ENCODE results near the gene LPCAT3.
A peak's percentile ranks its signal among the peaks of the same experiment; 100 is the strongest.

Gene LPCAT3

DNA sequence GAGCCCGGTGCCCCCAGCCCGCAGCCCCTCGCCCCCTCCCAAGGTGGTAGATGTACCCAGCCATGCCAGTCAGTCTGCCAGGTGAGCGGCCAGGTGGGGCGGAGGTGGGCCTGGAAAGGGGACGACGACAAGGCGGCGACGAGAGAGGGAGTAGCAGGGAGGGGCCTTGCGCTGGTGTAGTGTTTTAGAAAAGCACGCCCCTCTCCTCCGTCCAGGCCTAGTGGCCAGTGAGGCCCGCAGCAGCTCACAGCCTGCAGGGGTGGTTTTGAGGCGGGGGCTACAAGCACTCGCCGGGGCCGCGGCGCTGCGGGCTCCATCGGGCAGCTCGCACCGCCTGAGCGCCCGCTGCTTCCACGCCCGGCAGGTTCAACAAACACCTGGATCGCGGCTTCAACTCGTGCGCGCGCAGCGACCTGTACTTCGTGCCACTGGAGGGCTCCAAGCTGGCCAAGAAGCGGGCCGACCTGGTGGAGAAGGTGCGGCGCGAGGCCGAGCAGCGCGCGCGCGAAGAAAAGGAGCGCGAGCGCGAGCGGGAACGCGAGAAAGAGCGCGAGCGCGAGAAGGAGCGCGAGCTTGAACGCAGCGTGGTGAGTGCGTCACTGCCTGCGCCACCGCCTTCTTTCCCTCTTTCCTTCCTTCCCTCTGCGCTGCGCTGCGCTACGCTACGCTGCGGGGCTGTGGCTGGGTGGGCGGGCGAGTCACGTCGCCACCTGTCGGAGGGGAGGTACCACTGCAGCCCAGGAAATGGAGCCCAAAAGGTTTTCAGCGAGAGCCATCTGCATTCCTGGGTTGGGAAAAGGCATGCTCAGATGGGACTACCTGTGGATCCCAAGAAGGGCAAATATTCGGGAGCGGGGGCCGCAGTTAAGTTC lies 80.6 kb downstream of the LPCAT3 start:
- DNase-seq (ENCODE audit: low read depth): peak; percentile 95
- peak overlapping the region; percentile 76 for H3K4me3 ChIP-seq (ENCODE audit: low read depth, low read length)
- TF ChIP-seq, protein P1, sequence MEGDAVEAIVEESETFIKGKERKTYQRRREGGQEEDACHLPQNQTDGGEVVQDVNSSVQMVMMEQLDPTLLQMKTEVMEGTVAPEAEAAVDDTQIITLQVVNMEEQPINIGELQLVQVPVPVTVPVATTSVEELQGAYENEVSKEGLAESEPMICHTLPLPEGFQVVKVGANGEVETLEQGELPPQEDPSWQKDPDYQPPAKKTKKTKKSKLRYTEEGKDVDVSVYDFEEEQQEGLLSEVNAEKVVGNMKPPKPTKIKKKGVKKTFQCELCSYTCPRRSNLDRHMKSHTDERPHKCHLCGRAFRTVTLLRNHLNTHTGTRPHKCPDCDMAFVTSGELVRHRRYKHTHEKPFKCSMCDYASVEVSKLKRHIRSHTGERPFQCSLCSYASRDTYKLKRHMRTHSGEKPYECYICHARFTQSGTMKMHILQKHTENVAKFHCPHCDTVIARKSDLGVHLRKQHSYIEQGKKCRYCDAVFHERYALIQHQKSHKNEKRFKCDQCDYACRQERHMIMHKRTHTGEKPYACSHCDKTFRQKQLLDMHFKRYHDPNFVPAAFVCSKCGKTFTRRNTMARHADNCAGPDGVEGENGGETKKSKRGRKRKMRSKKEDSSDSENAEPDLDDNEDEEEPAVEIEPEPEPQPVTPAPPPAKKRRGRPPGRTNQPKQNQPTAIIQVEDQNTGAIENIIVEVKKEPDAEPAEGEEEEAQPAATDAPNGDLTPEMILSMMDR (IDR thresholded peaks at IDR 0.05; ENCODE audit: low read depth, low read length): peak; percentile 76
- TF ChIP-seq POLR2A (IDR thresholded peaks at IDR 0.05; ENCODE audit: extremely low read depth, insufficient read length) (peak; percentile 92), MYC (IDR thresholded peaks at IDR 0.05; ENCODE audit: low read depth, low read length) (peak; percentile 87)
- TF ChIP-seq, protein P2, sequence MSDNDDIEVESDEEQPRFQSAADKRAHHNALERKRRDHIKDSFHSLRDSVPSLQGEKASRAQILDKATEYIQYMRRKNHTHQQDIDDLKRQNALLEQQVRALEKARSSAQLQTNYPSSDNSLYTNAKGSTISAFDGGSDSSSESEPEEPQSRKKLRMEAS (IDR thresholded peaks at IDR 0.05; ENCODE audit: low read depth, low read length): peak; percentile 90

DNA sequence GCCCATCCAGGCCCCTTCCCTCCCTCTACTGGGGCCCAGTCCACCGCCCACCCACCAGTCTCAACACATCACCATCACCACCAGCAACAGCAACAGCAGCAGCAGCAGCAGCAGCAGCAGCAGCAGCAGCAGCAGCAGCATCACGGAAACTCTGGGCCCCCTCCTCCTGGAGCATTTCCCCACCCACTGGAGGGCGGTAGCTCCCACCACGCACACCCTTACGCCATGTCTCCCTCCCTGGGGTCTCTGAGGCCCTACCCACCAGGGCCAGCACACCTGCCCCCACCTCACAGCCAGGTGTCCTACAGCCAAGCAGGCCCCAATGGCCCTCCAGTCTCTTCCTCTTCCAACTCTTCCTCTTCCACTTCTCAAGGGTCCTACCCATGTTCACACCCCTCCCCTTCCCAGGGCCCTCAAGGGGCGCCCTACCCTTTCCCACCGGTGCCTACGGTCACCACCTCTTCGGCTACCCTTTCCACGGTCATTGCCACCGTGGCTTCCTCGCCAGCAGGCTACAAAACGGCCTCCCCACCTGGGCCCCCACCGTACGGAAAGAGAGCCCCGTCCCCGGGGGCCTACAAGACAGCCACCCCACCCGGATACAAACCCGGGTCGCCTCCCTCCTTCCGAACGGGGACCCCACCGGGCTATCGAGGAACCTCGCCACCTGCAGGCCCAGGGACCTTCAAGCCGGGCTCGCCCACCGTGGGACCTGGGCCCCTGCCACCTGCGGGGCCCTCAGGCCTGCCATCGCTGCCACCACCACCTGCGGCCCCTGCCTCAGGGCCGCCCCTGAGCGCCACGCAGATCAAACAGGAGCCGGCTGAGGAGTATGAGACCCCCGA lies 81.4 kb downstream of the LPCAT3 start:
- TF ChIP-seq, protein P1 (IDR thresholded peaks at IDR 0.05; ENCODE audit: low read depth, low read length): peak; percentile 3
- TF ChIP-seq POLR2A (IDR thresholded peaks at IDR 0.05; ENCODE audit: extremely low read depth, insufficient read length): peak; percentile 16
- TF ChIP-seq MYC (IDR thresholded peaks at IDR 0.05; ENCODE audit: low read depth, low read length): no peak
- TF ChIP-seq, protein P2 (IDR thresholded peaks at IDR 0.05; ENCODE audit: low read depth, low read length): peak; percentile 6; the same call in 1 of the 2 replicates
- H3K4me3 ChIP-seq (ENCODE audit: low read depth, low read length): peak overlapping the region; percentile 76
- DNase-seq (ENCODE audit: low read depth): peak; percentile 59

DNA sequence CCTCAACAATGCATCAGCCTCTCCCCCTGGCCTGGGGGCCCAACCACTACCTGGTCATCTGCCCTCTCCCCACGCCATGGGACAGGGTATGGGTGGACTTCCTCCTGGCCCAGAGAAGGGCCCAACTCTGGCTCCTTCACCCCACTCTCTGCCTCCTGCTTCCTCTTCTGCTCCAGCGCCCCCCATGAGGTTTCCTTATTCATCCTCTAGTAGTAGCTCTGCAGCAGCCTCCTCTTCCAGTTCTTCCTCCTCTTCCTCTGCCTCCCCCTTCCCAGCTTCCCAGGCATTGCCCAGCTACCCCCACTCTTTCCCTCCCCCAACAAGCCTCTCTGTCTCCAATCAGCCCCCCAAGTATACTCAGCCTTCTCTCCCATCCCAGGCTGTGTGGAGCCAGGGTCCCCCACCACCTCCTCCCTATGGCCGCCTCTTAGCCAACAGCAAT lies 82.1 kb downstream of the LPCAT3 start:
- peak overlapping the region; percentile 76 for H3K4me3 ChIP-seq (ENCODE audit: low read depth, low read length)
- no peak for DNase-seq (ENCODE audit: low read depth)
- no peak for TF ChIP-seq MYC (IDR thresholded peaks at IDR 0.05; ENCODE audit: low read depth, low read length)
- TF ChIP-seq, protein P2 (IDR thresholded peaks at IDR 0.05; ENCODE audit: low read depth, low read length): no peak
- TF ChIP-seq, protein P1 (IDR thresholded peaks at IDR 0.05; ENCODE audit: low read depth, low read length): no peak
- TF ChIP-seq POLR2A (IDR thresholded peaks at IDR 0.05; ENCODE audit: extremely low read depth, insufficient read length): no peak

DNA sequence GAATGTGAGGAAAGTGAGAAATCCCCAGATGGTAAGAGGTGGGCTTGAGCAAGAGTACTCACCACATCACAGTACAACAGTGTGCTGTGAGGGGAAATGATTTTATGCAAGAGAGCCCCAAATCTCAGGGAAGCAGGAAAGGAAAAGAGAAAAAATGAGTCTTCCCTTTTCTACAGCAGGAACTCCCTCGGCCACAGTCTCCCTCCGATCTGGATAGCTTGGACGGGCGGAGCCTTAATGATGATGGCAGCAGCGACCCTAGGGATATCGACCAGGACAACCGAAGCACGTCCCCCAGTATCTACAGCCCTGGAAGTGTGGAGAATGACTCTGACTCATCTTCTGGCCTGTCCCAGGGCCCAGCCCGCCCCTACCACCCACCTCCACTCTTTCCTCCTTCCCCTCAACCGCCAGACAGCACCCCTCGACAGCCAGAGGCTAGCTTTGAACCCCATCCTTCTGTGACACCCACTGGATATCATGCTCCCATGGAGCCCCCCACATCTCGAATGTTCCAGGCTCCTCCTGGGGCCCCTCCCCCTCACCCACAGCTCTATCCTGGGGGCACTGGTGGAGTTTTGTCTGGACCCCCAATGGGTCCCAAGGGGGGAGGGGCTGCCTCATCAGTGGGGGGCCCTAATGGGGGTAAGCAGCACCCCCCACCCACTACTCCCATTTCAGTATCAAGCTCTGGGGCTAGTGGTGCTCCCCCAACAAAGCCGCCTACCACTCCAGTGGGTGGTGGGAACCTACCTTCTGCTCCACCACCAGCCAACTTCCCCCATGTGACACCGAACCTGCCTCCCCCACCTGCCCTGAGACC lies 82.7 kb downstream of the LPCAT3 start:
- no peak overlapping the region for H3K4me3 ChIP-seq (ENCODE audit: low read depth, low read length)
- no peak for DNase-seq (ENCODE audit: low read depth)
- TF ChIP-seq, protein P1 (IDR thresholded peaks at IDR 0.05; ENCODE audit: low read depth, low read length): no peak
- TF ChIP-seq, protein P2 (IDR thresholded peaks at IDR 0.05; ENCODE audit: low read depth, low read length): no peak
- TF ChIP-seq POLR2A (IDR thresholded peaks at IDR 0.05; ENCODE audit: extremely low read depth, insufficient read length) (no peak), MYC (IDR thresholded peaks at IDR 0.05; ENCODE audit: low read depth, low read length) (no peak)

DNA sequence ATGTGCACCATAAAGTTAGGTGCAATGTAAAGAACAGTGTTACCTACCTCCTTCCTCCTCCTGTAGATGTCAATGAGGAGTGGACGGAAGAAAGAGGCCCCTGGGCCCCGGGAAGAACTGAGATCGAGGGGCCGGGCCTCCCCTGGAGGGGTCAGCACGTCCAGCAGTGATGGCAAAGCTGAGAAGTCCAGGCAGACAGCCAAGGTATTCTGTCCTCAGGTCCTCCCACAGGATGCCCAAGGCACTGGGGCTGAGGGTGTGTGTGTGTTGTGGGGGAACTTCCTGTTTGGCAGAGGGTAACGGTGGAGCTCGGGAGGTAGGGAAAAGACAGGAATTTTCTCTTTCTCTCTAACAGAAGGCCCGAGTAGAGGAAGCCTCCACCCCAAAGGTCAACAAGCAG lies 84.2 kb downstream of the LPCAT3 start:
- TF ChIP-seq MYC (IDR thresholded peaks at IDR 0.05; ENCODE audit: low read depth, low read length) (no peak), POLR2A (IDR thresholded peaks at IDR 0.05; ENCODE audit: extremely low read depth, insufficient read length) (no peak)
- TF ChIP-seq, protein P2 (IDR thresholded peaks at IDR 0.05; ENCODE audit: low read depth, low read length): no peak
- TF ChIP-seq, protein P1 (IDR thresholded peaks at IDR 0.05; ENCODE audit: low read depth, low read length): no peak
- no peak for DNase-seq (ENCODE audit: low read depth)
- H3K4me3 ChIP-seq (ENCODE audit: low read depth, low read length): no peak overlapping the region
